Measurements from ENCODE around the gene DNAJC22. TPM values are rescaled to one million over a fixed set of nuclear protein-coding genes. Genes with fewer than 3 reads are reported as not detected.
A peak's percentile ranks its signal among the peaks of the same experiment; 100 is the strongest.

DNAJC22 gene
- total and polyA plus RNA-seq, 2 of the 13 experiments (the other 11 are each of a cell fraction or from before 2014, with no cell fraction given), result 25.2 to 31.7 TPM

DNA sequence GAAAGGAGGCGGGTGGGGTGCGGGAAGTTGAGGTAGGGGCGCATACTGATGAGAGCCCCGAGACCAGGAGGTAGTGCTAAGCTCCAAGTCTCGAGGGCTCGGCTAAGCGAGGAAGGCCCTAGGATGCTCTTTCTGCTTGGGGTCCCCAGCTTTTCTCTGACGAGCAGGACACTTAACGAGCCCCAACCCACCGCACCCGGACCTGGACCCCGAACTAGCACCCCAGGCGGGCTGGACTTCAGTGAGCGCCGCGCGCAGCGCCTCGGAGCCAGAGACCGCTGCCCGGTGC, 5.0 kb upstream of the DNAJC22 start:
- peaks cover 20 to 89% of the 10 kb centered on the region in 2 experiments; a peak in 4 of 5 replicates for H3K27me3 ChIP-seq (ENCODE audit: control insufficient read depth in 1 of 2, insufficient read depth in 2 of 2, low read length in 2 of 2)
- 41% methylated on average over 7 of the region's 21 CpGs for WGBS (ENCODE audit: low lambda C conversion rate)
- ATAC-seq (no peak), FAIRE-seq (no peak), DNase-seq (ENCODE audit: low spot score) (no peak)
- no peaks in the 10 kb centered on the region for H3K36me3 ChIP-seq (replicated peaks in 1 of 2; ENCODE audit: control insufficient read depth in 1 of 2, insufficient read depth in 2 of 2, low read length in 2 of 2)
- peak overlapping the region; percentile 87 for H3K4me2 ChIP-seq (ENCODE audit: low read depth, low read length)
- POLR2A ChIA-PET, result interaction anchor here (1.1 to 1.7 kb wide), 4 partner anchors 10 to 400 kb away, joined by 3 to 10 read pairs (median 6); partner anchors contain the start of genes SPATS2, TMBIM6 and TROAP
- no peak overlapping the region for H3K27ac ChIP-seq (ENCODE audit: extremely low read length, insufficient read depth, low read length)
- peak; percentile 50 for TF ChIP-seq SRSF1 (optimal IDR thresholded peaks at IDR 0.05; ENCODE audit: low read depth, low read length)
- TF ChIP-seq YEATS4 (CRISPR knock-in tag; IDR thresholded peaks at IDR 0.05; ENCODE audit: borderline replicate concordance), result 0 out of 2 replicates have a peak, but pooled peaks have one; percentile 4
- TF ChIP-seq EZH2 (conservative IDR thresholded peaks at IDR 0.05; ENCODE audit: low read depth, low read length), result peak; percentile 72; the same call in 1 of the 2 replicates
- no peak for TF ChIP-seq TEF (CRISPR knock-in tag; IDR thresholded peaks at IDR 0.05)
- H3K4me3 ChIP-seq (replicated peaks in 1 of 3; ENCODE audit: insufficient read depth in 1 of 3, low read depth in 2 of 3, low read length in 3 of 3), result peak overlapping the region in 1 of 3 experiments; percentile 71; a peak in 2 of 6 replicates
- H2AFZ ChIP-seq (ENCODE audit: low read length), result no peak overlapping the region
- no peaks in the 10 kb centered on the region for H3K79me2 ChIP-seq (ENCODE audit: insufficient read depth, low read length)
- intact Hi-C loops (cut with micrococcal nuclease; ENCODE audit: unreplicated experiment), result loop anchor here (1.0 to 2.0 kb wide), 2 partner anchors 10 to 53 kb away; no protein-coding TSS in a partner anchor
- 0 out of 2 replicates have a peak, but pooled peaks cover 6% of the 10 kb centered on the region for H4K20me1 ChIP-seq (ENCODE audit: insufficient read depth, low read length)
- H3K9me3 ChIP-seq (ENCODE audit: low read length), result no peaks in the 10 kb centered on the region
- CTCF ChIA-PET (ENCODE audit: low intra/inter-chr PET ratio, low total read pairs), result interaction anchor here (1.6 to 3.7 kb wide), 3 partner anchors 10 to 172 kb away, joined by 4 to 56 read pairs (median 16); no protein-coding TSS in a partner anchor
- H3K9ac ChIP-seq (ENCODE audit: insufficient read depth, low read depth, low read length), result no peak overlapping the region
- peaks cover 48% of the 10 kb centered on the region for H3K4me1 ChIP-seq (ENCODE audit: insufficient read depth, low read length)
- in situ Hi-C loops (cut with HindIII; ENCODE audit: extremely low pct_ligation_motif_present, low pct_unique_long_range_greater_than_20kb), result loop anchor here (10.0 kb wide), 1 partner anchor 57 kb away; no protein-coding TSS in a partner anchor
- no TSS peak for BruUV-seq (replicated peaks)
